Stomach (tissue), 4 donors: Measurements from ENCODE around the gene R3HCC1L.
"Not testable (repeated sequence)": the region's sequence is repeated elsewhere in the genome, so short reads cannot be mapped to it uniquely, and the experiment has no call there.

Experiments used
- CTCF ChIP-seq, 7 experiments: fragments of 450-650 bp in 4 of 7; fragments of 200-600 bp in 3 of 7; sonication (generic) in 3 of 7; IDR thresholded peaks; one replicate each; pipeline ENCODE4 v1.5.1; 2016 to 2019; ENCODE audit warnings: antibody characterized with exemption in 7 of 7, control low read depth in 2 of 7, mild to moderate bottlenecking in 1 of 7
- POLR2A ChIP-seq, 4 donors: fragments of 450-650 bp; IDR thresholded peaks; one replicate each; pipeline ENCODE4 v1.6.1; 2016; ENCODE audit warnings: antibody characterized with exemption in 4 of 4, control low read depth in 2 of 4, mild to moderate bottlenecking in 1 of 4, moderate library complexity in 1 of 4

- TF ChIP-seq POLR2A, CTCF (IDR thresholded peaks at IDR 0.05): not testable (repeated sequence)
Measured at GRCh38 chr10:98153213-98153958, 18.9 kb downstream of the R3HCC1L start.
